Esophagus mucosa (tissue), 1 donor: ENCODE data around the gene ANKRD33B. TPM values are rescaled to one million over a fixed set of nuclear protein-coding genes. Genes with fewer than 3 reads are reported as not detected.
A peak's percentile ranks its signal among the peaks of the same experiment; 100 is the strongest.

ENCODE experiments used
- ATAC-seq: fragments of 200-7000 bp; cut with Tn5 transposase; one replicate; pipeline ENCODE4 v1.9.1; 2020
- total RNA-seq: library from RNA; stranded (reverse); gene quantifications from one replicate; pipeline ENCODE4 v1.2.4, GENCODE V29; 2023
- donor health status: DM: yes; HTN: yes; CAD: no.

The ANKRD33B gene
- total RNA-seq, 1 donor from 2014 or later: 0.68 TPM

GRCh38 chr5:10679336-10679988 is 115.6 kb downstream of the ANKRD33B start:
- ATAC-seq: no peak

DNA sequence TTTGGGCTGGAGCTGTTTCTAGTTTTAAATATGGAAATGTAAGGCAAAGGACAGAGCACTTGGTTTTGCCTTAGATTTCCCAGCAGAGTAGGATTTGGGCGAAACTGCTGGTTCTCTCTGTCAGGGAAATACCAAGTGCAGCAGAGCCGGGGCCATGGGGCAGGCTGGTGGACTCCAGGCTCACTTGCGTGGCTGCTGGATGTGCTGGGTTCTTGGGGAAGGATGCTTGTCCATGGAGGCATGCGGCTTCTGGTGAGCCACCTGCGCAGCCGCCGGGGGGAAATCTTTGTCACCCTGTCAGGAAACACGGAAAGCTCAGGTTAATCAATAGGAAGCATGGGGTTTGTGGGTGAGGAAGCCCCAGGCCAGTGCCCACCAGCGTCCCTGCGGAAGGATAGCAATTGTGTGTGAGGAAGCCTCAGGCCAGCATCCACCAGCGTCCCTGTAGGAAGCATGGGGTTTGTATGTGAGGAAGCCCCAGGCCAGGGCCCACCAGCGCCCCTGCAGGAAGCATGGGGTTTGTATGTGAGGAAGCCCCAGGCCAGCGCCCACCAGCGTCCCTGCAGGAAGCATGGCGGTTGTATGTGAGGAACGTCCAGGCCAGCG is 117.1 kb downstream of the ANKRD33B start:
- no peak for ATAC-seq

GRCh38 chr5:10681731-10682679 is 118.1 kb downstream of the ANKRD33B start:
- no peak for ATAC-seq

DNA sequence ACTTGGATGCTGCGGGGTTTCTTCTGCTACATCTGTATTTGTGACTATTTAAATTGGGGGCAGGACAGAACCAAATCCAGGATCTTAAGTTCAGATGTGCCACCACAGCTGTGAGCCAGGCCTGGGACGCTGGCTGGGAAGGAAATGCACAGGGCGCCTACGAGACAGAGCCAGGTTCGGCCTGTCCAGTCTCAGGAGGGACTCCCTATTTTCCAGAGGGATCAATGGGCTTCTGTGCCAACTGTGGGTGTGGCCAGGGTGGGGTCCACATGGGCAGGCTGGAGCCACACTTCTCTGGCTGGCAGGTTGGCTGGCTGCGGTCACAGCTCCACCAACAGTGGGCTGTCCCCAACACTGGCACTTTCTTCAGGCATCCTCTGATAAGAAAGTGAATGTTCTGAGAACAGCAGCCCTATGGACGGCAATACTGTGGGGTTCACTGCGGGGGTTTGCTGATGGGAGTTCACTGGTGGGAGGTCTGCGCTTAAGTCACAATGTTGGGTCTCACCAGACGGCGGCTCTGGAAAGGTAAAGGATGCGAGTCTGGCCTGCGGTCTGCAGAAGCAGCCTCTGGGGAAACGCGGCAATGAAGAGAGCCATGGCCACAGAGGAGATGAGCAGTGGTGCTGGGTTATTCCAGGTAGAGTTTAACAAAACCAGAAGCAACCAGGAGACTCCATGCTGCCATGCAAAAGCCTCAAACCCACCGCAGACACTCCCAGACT is 119.1 kb downstream of the ANKRD33B start:
- no peak for ATAC-seq

DNA sequence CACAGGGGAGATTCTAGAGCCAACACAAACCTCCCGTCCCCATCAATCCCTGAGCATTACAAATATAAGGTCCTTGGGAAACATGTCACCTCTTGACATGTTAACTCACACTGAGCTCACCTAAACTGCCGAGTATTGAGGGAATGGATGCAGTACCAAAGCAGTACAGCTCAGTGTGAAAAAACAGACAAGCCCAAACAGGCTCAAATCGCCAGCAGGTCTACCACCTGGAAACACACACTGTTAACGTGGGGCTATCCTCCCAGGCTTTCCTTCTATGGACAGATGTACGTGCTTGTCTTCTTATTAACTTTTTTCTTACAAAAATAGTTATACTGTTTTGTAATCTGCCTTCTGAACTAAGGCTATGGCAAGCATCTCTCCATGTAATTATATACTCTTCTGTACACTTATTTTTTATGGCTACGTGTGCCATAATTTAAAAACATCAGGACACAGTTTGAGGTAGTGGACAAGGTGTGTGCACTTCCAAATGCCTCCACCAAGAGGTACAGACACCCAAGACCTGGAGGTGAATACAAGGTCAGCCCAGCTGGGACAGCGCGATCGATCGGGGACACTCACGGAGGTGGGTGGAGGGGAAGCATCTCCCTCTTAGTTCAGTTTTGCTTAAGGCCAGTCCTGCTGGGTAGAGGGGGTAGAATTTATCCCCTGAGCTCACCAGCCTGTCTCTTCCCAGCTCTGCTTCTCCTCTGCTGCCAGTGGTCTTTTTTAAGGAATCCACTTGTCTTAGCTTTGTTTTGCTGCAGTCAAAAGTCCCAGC is 120.6 kb downstream of the ANKRD33B start:
- ATAC-seq: no peak

GRCh38 chr5:10685115-10685521 is 121.2 kb downstream of the ANKRD33B start:
- no peak for ATAC-seq

- no peak for ATAC-seq
These were observed 123.0 kb downstream of the ANKRD33B start for GRCh38 chr5:10686890-10687289.

DNA sequence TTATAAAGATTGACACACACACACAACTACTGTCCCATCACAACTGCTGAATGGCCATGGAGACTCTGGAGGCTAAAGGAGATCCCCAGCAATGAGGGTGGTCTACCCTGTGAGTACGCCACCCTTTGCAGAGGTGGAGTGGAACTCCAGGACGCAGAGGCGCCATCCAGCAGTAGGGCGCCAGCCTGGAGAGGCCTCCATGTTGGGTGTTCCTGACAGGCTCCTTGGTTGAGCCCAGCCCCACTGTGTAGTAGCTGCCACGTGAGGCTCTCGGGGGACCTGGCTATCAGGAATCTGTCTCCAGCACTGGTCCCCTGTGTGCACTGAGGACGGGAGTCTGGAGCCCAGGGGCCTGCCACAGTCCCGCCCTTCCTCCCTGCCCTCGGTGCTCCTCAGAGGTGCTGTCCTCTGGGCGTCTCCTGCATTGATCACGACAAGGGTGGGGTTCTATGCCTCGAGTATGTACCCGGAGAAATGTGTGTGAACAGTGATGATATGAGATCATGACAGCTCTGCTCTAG is 124.8 kb downstream of the ANKRD33B start:
- ATAC-seq: peak; percentile 17

- peak; percentile 11 for ATAC-seq
These were observed 125.7 kb downstream of the ANKRD33B start for GRCh38 chr5:10689391-10690081.

DNA sequence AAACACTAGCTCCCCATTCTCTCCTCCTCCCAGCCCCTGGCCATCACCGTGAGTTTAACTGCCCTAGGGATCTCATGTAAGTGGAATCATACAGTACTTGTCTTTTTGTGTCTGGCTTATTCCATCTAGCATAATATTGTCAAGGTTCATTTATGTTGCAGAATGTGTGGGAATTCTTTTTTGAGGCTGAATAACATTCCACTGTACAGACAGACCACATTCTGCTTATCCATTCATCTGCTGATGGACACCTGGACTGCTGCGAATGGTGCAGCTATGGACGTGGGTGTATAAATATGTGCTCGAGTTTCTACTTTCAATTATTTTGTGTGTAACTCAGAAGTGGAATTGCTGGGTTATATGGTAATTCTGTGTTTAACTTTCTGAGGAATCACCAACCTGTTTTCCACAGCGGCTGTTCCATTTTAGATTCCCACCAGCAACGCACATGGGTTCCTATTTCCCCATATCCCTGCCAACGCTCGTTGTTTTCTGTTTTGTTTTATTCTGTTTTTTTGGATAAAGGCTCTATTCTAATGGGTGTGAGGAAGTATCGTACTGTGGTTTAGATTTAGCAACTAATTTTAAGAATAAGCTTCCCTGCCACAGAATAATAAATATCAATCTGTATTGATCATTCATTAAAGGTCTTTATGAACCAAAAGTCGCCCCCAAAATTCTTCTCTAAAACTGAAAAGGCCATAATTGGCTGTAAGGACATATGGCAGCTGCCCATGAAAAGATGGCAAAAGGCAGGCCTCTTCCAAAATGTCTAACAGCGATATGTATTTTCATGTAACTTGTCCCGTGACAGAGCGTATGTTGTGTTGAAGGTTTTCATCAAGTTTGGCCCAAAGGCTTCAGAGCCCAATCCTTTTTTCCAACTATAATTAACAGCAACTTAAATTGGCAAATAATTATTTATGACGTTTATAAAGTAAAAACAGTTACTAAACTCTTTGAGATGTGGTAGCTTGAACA is 126.9 kb downstream of the ANKRD33B start:
- no peak for ATAC-seq

DNA sequence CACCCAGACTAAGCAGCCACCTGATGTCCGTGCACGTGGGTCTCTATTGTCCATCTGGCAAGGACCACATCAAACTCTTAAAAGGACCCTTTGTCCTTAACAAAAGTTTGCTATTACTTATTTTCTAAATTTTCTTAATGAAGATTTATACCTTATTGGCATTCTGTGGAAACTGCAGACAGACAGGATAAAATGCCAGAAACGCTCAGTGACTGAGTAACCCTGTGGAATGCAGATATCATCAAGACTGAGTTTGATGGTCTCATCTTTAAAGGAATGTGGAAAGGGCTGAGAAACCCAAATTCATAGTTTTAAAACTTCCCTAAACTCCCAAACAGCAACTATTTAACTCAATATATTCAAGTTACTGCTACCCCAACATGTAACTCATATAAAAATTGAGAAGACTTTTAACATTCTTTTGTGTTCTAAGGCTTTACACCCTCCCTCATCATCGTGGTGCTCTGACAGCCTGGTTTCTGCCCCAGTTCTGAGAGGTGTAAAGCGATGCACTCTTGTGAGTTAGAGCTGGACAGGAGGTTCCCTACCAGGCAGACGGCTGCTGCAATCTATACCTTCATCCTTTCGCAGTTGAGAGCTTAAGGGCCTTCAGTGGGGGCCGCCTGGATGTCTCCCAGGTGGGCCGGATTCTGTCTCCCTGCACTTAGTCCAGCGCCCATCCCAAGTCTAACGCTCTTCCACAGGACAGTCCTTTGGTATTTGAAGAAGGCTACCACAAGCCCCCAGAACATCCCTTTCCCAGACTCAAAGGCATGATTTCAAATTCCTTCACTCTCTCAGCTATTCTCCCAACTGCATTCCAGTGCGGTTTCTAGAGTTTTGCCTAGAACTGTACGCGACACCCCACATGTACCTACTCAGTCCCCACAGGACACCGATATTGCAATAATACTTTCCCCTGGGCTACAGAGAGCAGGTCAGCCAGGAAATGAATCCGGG is 128.2 kb downstream of the ANKRD33B start:
- no peak for ATAC-seq

GRCh38 chr5:10695055-10695649 is 131.3 kb downstream of the ANKRD33B start:
- peak; percentile 70 for ATAC-seq

DNA sequence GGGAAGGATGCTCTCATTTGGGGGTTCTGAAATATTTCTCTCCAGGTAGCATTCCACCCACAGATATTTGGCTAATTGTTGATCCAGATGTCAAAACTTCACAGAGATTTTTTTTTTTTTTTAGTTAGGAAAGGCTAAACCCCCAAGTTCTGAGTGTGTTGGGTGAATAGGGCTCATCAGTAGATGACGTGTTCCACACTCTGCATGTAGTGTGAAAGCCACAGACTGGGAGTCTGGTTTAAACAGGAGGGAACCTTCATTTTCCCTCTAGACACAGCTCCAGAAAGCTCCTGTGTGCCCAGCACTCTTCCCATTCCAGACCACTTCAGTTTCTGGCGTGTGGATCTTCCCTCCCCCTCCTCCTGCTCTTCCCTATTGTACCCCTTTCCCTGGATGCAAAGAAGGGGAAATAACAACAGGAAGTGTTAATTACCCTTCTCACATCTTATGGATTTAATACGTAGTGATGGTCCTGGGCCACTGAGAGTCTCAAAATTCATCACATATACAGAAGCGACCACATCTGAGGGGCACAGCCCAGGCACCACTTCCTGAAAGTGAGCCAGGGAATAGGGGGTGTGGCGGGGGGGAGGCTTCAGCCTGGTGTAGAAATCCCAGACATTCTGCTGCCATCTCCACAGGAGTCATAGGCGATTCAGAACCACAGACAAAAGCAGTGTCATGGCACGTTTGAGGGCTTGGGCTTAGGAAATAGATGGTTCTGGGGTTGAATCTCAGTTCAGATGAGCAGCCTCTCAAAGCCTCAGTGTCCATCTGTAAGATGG is 132.1 kb downstream of the ANKRD33B start:
- no peak for ATAC-seq

GRCh38 chr5:10699281-10699874 is 135.5 kb downstream of the ANKRD33B start:
- ATAC-seq: no peak

DNA sequence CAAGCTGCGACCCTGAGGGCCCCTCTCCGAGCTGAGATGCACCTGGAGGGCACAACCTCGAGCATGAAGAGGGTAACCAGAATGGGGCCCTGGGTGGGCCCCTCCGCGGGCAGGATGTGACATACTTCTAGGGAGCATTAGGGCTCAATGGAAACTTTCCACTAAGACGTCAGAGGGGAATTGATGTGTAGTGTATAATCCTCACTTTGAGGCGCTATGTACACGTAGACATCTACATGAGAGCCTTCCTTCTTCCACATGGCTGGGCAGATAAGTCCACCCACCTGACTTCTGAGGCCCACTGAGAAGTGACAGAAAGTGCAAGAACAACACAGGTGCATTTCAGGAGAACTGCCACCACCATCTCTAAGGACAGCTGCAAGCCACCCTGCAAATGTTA is 136.1 kb downstream of the ANKRD33B start:
- no peak for ATAC-seq

GRCh38 chr5:10700516-10700915 is 136.6 kb downstream of the ANKRD33B start:
- no peak for ATAC-seq

GRCh38 chr5:10701567-10702039 is 137.7 kb downstream of the ANKRD33B start:
- ATAC-seq: peak; percentile 36
